K562 (cell line): ENCODE results near the gene GATAD2B. TPM values are rescaled to one million over a fixed set of nuclear protein-coding genes. Genes with fewer than 3 reads are reported as not detected.

Source experiments
- ATAC-seq: fragments of 200-7000 bp; cut with Tn5 transposase; 3 replicates; pipeline ENCODE4 v1.9.1; 2020; ENCODE audit warnings: moderate library complexity
- BruUV-seq: library from RNA; stranded (reverse); fragments of 400-500 nt; replicated peaks from 2 replicates; lab custom pipeline; 2021; lab: Mats Ljungman, UMichigan
- CTCF ChIA-PET: fragments of 300-600 bp; formaldehyde crosslinking; extraction: SDS; loops from one replicate; lab custom pipeline; 2021; ENCODE audit warnings: low intra/inter-chr PET ratio; lab: Yijun Ruan, JAX
- POLR2A ChIA-PET: fragments of 300-600, 350-650 bp; sonication (Branson Sonifier 250); formaldehyde crosslinking; extraction: SDS; loops from one replicate; lab custom pipeline; 2021; ENCODE audit warnings: antibody characterized with exemption, inconsistent platforms; lab: Yijun Ruan, JAX
- DNase-seq, 4 experiments: peaks; one replicate each; pipeline versions ENCODE4 v3.0.0 to v3.0.0-alpha.2; 2011 to 2018; ENCODE audit warnings: low spot score in 3 of 4, mixed read lengths in 3 of 4; ENCODE audit errors: extremely low read depth in 1 of 4
- FAIRE-seq: peaks from 2 replicates; lab custom pipeline; 2011; peaks lifted over from hg19 to GRCh38; lab: Jason Lieb, UNC
- H2AFZ ChIP-seq: 2 replicates; pipeline ENCODE4 v1.6.0; 2011; ENCODE audit warnings: low read depth, low read length, control low read depth, inconsistent platforms
- H3K27ac ChIP-seq: fragments of 200-600 bp; 3 replicates; pipeline ENCODE4 v1.8.0; 2011; ENCODE audit warnings: low read depth, mild to moderate bottlenecking, control low read depth, inconsistent platforms, low read length, moderate library complexity, mixed read lengths; ENCODE audit errors: extremely low read depth
- H3K27me3 ChIP-seq, 2 experiments: fragments of 300-600 bp in 1 of 2; 2 replicates in 1 of 2; 3 replicates in 1 of 2; pipeline versions ENCODE4 v1.6.0 to v1.8.0; 2011; ENCODE audit warnings: inconsistent platforms in 2 of 2, low read length in 2 of 2, mild to moderate bottlenecking in 1 of 2, mixed read lengths in 1 of 2, moderate library complexity in 1 of 2; ENCODE audit not compliant: control insufficient read depth in 2 of 2, insufficient read depth in 2 of 2
- H3K36me3 ChIP-seq: fragments of 300-600 bp; 3 replicates; pipeline ENCODE4 v1.8.0; 2011; ENCODE audit warnings: mild to moderate bottlenecking, low read length, inconsistent platforms; ENCODE audit not compliant: control insufficient read depth, insufficient read depth
- H3K4me1 ChIP-seq, 2 experiments: fragments of 200-600 bp in 1 of 2; replicated peaks in 1 of 2; 2 replicates in 1 of 2; 3 replicates in 1 of 2; pipeline versions ENCODE4 v1.5.1 to v1.8.0; 2011; ENCODE audit warnings: inconsistent platforms in 2 of 2, low read length in 2 of 2, mild to moderate bottlenecking in 1 of 2, mixed read lengths in 1 of 2, moderate library complexity in 1 of 2; ENCODE audit not compliant: control insufficient read depth in 2 of 2, insufficient read depth in 2 of 2
- H3K4me2 ChIP-seq: 2 replicates; pipeline ENCODE4 v1.6.1; 2011; ENCODE audit warnings: low read length, control low read depth, inconsistent platforms, mixed read lengths; ENCODE audit not compliant: insufficient read depth
- H3K4me3 ChIP-seq: fragments of 200-600 bp; sonication (generic), shearing (Covaris generic); 2 replicates; pipeline ENCODE4 v1.5.1; 2016; ENCODE audit warnings: control low read depth, inconsistent platforms
- H3K79me2 ChIP-seq: fragments of 200-600 bp; 3 replicates; pipeline ENCODE4 v1.8.0; 2011; ENCODE audit warnings: low read length, inconsistent platforms; ENCODE audit not compliant: control insufficient read depth, insufficient read depth
- H3K9ac ChIP-seq, 2 experiments: 2 replicates each; pipeline versions ENCODE4 v1.6.0 to v1.6.1; 2011; ENCODE audit warnings: low read depth in 2 of 2, low read length in 2 of 2, control low read depth in 1 of 2, inconsistent platforms in 1 of 2, mild to moderate bottlenecking in 1 of 2, mixed read lengths in 1 of 2; ENCODE audit not compliant: insufficient read depth in 1 of 2
- H3K9me1 ChIP-seq: one replicate; pipeline ENCODE4 v1.6.0; 2011; ENCODE audit warnings: inconsistent platforms, mild to moderate bottlenecking, low read length, moderate library complexity; ENCODE audit not compliant: control insufficient read depth, insufficient read depth
- H3K9me3 ChIP-seq: replicated peaks from 2 replicates; pipeline ENCODE4 v1.5.1; 2011; ENCODE audit warnings: low read depth, low read length, inconsistent platforms; ENCODE audit not compliant: control insufficient read depth, insufficient read depth
- H4K20me1 ChIP-seq: replicated peaks from 2 replicates; pipeline ENCODE4 v1.6.1; 2011; ENCODE audit warnings: low read length, inconsistent platforms, mixed read lengths; ENCODE audit not compliant: control insufficient read depth, insufficient read depth
- ESRRB ChIP-seq: fragments of 250-450 bp; sonication (Bioruptor Pico); IDR thresholded peaks from 2 replicates; pipeline ENCODE4 v1.5.0; 2020; ENCODE audit warnings: mild to moderate bottlenecking, moderate library complexity, borderline replicate concordance
- RFX1 ChIP-seq: fragments of 450-650 bp; IDR thresholded peaks from 2 replicates; pipeline ENCODE4 v1.6.1; 2016; ENCODE audit warnings: mild to moderate bottlenecking, moderate library complexity
- TRIM24 ChIP-seq, 2 experiments: fragments of 450-650 bp; IDR thresholded peaks; 2 replicates each; pipeline ENCODE4 v1.6.1; 2016
- ZNF586 ChIP-seq: fragments of 450-650 bp; formaldehyde crosslinking; conservative IDR thresholded peaks from 2 replicates; pipeline ENCODE4 v1.4.0; 2020; ENCODE audit warnings: mild to moderate bottlenecking, moderate library complexity
- WGBS: fragments of 100-300 bp; shearing (Covaris generic); methylation state at CpG from one replicate; pipeline ENCODE4 v1.1.6; 2016; ENCODE audit warnings: low coverage, mixed read lengths; ENCODE audit not compliant: insufficient coverage; ENCODE audit errors: missing lambda C conversion rate; 5-methylcytosine and 5-hydroxymethylcytosine counted together
- in situ Hi-C: fragments of 300-500 bp; cut with MboI; formaldehyde crosslinking; loops from 4 replicates; pipeline ENCODE4 v1.15.0; 2018; ENCODE audit warnings: inconsistent platforms, mixed read lengths
- intact Hi-C: fragments of 100-400 bp; cut with micrococcal nuclease; formaldehyde crosslinking; loops from 2 replicates; pipeline ENCODE4 v1.14.2; 2022
- polyA plus RNA-seq, 8 experiments: library from polyadenylated mRNA; depleted of rRNA in 4 of 8; stranded (reverse) in 5 of 8; unstranded in 3 of 8; fragments of >200 nt; fragmentation: Nextera tagmentation in 2 of 8; fragmentation: Illumina TruSeq in 1 of 8; extraction: Ambion mirVana in 2 of 8; extraction: Trizol in 1 of 8; gene quantifications; 2 replicates each; pipeline versions ENCODE4 v1.2.1 to v1.2.3, GENCODE V29; 2011 to 2014; ENCODE audit warnings: inconsistent platforms in 1 of 8, missing spikeins in 1 of 8
- total RNA-seq, 7 experiments: library from RNA; depleted of rRNA in 6 of 7; stranded (reverse); fragments of >200 nt in 6 of 7; fragmentation: Illumina TruSeq in 2 of 7; extraction: Trizol in 2 of 7; gene quantifications; 2 replicates each; pipeline versions ENCODE4 v1.2.1 to v1.2.3, GENCODE V29; 2011 to 2021; ENCODE audit warnings: low replicate concordance in 1 of 7
- TF ChIP-seq, protein P1 (sequence below): sonication (generic); formaldehyde crosslinking; IDR thresholded peaks from 2 replicates; pipeline ENCODE4 v1.8.0; 2022; ENCODE audit warnings: mild to moderate bottlenecking, missing genetic modification reagents
- TF ChIP-seq, protein P2 (sequence below): fragments of 450-650 bp; IDR thresholded peaks from 2 replicates; pipeline ENCODE4 v1.6.1; 2016; ENCODE audit warnings: low read depth, mild to moderate bottlenecking, moderate library complexity
- TF ChIP-seq, protein P3 (sequence below): fragments of 450-650 bp; IDR thresholded peaks from 2 replicates; pipeline ENCODE4 v1.6.1; 2016; ENCODE audit warnings: low read depth

Gene GATAD2B
- total and polyA plus RNA-seq, 9 of the 15 experiments (the other 6 are each of a cell fraction or from before 2014, with no cell fraction given), result 1.5 to 40.2 (median 4.9) TPM

DNA sequence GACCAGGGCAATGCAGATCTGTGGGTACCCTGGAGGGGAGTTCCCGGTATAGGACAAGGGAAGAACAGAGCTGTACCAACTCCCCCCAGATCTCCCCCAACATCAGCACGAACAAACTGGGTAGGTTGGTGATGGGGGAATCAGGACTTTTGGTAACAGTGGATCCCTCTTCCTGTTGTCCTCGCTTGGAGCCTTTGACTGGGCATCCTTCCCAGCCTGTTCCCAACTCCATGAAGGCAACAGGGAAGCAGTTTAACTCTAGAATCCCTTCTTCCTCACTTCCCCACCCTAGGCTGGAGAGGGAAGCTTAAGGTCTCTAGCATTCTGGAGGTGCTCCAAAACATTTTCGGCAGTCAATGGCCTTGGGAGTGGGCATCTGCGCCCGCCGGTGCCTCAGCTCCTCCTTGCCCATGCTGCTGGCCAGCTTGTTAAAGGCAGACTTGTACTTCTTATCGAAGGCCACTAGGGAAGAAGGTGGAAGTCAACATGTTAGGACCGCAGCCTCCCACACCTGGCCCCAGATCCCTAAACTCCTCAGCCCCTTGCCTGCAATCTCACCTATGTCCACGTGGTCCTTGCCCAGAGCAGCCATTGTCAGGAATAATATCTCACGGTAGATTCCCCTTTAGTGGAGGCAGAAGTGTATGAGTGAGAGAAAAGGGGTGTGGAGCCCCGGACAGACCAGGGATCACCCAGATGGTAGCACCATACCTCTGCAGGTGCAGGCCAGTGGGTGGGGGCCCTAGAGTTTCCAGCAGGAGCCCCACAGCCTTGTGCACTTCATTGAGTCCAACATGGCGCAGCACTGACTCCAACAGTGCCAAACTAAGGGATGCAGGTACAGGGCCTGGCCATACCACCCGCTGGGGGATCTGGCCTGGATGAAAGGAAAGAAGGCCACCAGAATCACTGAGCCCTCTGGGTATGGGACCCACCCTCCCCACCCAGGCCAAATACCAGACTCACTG lies 7.5 kb upstream of the GATAD2B start:
- H3K9ac ChIP-seq, result no peak overlapping the region
- no peaks in the 10 kb centered on the region for H3K79me2 ChIP-seq
- H3K4me2 ChIP-seq, result no peak overlapping the region
- H4K20me1 ChIP-seq, result no peaks in the 10 kb centered on the region
- peaks cover 49% of the 10 kb centered on the region; the same call in 2 of the 3 replicates for H3K36me3 ChIP-seq
- no TSS peak for BruUV-seq
- peak in 1 of 4 experiments; percentile 23 for DNase-seq
- no peak overlapping the region for H3K27ac ChIP-seq
- ChIA-PET CTCF (no interaction called here), POLR2A (interaction anchor here (1.0 to 1.6 kb wide), 3 partner anchors 9 to 16 kb away, joined by 3 to 8 read pairs (median 4); no protein-coding TSS in a partner anchor)
- in situ Hi-C loops (no loop called here), intact Hi-C loops (no loop called here)
- no peaks in the 10 kb centered on the region for H3K9me1 ChIP-seq
- no peak overlapping the region for H3K4me3 ChIP-seq
- no peaks in the 10 kb centered on the region for H3K4me1 ChIP-seq
- FAIRE-seq, result no peak
- 86% methylated on average over 13 of the region's 14 CpGs for WGBS
- no peaks in the 10 kb centered on the region for H3K9me3 ChIP-seq
- H2AFZ ChIP-seq, result no peak overlapping the region
- ATAC-seq, result no peak
- no peaks in the 10 kb centered on the region for H3K27me3 ChIP-seq
- TF ChIP-seq, protein P1, sequence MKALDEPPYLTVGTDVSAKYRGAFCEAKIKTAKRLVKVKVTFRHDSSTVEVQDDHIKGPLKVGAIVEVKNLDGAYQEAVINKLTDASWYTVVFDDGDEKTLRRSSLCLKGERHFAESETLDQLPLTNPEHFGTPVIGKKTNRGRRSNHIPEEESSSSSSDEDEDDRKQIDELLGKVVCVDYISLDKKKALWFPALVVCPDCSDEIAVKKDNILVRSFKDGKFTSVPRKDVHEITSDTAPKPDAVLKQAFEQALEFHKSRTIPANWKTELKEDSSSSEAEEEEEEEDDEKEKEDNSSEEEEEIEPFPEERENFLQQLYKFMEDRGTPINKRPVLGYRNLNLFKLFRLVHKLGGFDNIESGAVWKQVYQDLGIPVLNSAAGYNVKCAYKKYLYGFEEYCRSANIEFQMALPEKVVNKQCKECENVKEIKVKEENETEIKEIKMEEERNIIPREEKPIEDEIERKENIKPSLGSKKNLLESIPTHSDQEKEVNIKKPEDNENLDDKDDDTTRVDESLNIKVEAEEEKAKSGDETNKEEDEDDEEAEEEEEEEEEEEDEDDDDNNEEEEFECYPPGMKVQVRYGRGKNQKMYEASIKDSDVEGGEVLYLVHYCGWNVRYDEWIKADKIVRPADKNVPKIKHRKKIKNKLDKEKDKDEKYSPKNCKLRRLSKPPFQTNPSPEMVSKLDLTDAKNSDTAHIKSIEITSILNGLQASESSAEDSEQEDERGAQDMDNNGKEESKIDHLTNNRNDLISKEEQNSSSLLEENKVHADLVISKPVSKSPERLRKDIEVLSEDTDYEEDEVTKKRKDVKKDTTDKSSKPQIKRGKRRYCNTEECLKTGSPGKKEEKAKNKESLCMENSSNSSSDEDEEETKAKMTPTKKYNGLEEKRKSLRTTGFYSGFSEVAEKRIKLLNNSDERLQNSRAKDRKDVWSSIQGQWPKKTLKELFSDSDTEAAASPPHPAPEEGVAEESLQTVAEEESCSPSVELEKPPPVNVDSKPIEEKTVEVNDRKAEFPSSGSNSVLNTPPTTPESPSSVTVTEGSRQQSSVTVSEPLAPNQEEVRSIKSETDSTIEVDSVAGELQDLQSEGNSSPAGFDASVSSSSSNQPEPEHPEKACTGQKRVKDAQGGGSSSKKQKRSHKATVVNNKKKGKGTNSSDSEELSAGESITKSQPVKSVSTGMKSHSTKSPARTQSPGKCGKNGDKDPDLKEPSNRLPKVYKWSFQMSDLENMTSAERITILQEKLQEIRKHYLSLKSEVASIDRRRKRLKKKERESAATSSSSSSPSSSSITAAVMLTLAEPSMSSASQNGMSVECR (CRISPR knock-in tag), result no peak
- no peak for TF ChIP-seq TRIM24 (IDR thresholded peaks at IDR 0.05)
- TF ChIP-seq, protein P2, sequence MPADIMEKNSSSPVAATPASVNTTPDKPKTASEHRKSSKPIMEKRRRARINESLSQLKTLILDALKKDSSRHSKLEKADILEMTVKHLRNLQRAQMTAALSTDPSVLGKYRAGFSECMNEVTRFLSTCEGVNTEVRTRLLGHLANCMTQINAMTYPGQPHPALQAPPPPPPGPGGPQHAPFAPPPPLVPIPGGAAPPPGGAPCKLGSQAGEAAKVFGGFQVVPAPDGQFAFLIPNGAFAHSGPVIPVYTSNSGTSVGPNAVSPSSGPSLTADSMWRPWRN, result no peak
- TF ChIP-seq RFX1, result no peak
- TF ChIP-seq, protein P3, sequence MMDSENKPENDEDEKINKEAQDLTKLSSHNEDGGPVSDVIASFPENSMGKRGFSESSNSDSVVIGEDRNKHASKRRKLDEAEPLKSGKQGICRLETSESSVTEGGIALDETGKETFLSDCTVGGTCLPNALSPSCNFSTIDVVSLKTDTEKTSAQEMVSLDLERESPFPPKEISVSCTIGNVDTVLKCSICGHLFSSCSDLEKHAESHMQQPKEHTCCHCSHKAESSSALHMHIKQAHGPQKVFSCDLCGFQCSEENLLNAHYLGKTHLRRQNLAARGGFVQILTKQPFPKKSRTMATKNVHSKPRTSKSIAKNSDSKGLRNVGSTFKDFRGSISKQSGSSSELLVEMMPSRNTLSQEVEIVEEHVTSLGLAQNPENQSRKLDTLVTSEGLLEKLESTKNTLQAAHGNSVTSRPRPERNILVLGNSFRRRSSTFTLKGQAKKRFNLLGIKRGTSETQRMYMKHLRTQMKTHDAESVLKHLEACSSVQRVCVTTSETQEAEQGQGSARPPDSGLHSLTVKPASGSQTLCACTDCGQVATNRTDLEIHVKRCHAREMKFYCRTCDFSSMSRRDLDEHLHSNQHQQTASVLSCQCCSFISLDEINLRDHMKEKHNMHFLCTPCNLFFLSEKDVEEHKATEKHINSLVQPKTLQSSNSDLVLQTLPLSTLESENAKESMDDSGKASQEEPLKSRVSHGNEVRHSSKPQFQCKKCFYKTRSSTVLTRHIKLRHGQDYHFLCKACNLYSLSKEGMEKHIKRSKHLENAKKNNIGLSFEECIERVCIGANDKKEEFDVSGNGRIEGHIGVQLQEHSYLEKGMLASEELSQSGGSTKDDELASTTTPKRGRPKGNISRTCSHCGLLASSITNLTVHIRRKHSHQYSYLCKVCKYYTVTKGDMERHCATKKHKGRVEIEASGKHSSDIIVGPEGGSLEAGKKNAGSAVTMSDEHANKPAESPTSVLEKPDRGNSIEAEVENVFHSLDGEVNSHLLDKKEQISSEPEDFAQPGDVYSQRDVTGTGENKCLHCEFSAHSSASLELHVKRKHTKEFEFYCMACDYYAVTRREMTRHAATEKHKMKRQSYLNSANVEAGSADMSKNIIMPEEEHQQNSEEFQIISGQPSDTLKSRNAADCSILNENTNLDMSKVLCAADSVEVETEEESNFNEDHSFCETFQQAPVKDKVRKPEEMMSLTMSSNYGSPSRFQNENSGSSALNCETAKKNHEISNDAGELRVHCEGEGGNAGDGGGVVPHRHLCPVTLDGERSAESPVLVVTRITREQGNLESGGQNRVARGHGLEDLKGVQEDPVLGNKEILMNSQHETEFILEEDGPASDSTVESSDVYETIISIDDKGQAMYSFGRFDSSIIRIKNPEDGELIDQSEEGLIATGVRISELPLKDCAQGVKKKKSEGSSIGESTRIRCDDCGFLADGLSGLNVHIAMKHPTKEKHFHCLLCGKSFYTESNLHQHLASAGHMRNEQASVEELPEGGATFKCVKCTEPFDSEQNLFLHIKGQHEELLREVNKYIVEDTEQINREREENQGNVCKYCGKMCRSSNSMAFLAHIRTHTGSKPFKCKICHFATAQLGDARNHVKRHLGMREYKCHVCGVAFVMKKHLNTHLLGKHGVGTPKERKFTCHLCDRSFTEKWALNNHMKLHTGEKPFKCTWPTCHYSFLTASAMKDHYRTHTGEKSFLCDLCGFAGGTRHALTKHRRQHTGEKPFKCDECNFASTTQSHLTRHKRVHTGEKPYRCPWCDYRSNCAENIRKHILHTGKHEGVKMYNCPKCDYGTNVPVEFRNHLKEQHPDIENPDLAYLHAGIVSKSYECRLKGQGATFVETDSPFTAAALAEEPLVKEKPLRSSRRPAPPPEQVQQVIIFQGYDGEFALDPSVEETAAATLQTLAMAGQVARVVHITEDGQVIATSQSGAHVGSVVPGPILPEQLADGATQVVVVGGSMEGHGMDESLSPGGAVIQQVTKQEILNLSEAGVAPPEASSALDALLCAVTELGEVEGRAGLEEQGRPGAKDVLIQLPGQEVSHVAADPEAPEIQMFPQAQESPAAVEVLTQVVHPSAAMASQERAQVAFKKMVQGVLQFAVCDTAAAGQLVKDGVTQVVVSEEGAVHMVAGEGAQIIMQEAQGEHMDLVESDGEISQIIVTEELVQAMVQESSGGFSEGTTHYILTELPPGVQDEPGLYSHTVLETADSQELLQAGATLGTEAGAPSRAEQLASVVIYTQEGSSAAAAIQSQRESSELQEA, result no peak
- no peak for TF ChIP-seq ZNF586 (CRISPR knock-in tag)
- TF ChIP-seq ESRRB (CRISPR knock-in tag), result no peak
